ENCODE data around the gene LEO1. TPM values are rescaled to one million over a fixed set of nuclear protein-coding genes. Genes with fewer than 3 reads are reported as not detected.

The LEO1 gene
- total RNA-seq, result 16.9 and 19.1 TPM in 2 replicates
- polyA plus RNA-seq, result 19.5 and 26.8 TPM in 2 replicates

DNA sequence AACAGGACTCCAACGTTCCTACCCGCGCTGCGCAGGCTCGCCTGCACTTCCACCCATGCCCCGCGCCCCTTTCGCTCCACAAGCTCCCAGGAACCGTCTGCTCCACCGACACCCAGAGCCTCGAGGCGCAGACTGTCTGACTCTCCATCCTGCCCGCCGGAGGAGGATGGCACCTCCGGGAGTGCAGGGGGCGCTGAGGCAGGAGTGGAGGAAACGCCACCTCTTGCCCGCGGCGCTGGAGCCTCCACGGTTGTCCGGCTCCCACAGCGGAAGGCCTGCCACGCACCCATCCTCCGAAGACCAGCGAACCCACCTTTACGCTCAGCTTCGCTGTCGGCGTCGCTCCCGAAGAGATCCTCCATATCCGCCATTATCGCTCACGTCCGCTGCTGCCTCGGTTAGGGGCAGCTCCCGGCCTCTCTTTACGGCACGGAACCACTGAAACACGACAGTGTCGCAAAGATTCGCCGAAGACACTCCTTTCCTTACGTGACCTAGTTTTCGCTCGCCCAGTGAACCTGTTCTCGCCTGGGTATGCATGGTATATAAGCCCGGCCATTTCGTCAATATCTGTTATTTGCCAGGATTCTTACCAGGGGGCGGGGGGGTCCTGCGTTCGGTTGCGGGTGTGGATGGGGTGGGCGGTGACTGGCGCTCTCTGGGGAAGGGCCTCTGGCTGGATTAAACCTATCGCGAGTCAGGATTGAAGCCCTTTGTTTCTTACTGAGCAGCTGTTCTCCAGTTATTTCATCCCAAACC, at the start of gene LEO1:
LEO1 (minus strand) TSS at position 404 of the 759 bp plus-strand sequence; CDS start at position 371, 33 bp downstream.
- peak; percentile 98 for DNase-seq (ENCODE audit: low read depth in 1 of 2, low spot score in 1 of 2)
- peak within 1 kb of the TSS; percentile 86 for H3K27ac ChIP-seq
- H3K9me3 ChIP-seq (ENCODE audit: low read depth), result no peaks in the 10 kb centered on the region
- TF ChIP-seq, protein P1, sequence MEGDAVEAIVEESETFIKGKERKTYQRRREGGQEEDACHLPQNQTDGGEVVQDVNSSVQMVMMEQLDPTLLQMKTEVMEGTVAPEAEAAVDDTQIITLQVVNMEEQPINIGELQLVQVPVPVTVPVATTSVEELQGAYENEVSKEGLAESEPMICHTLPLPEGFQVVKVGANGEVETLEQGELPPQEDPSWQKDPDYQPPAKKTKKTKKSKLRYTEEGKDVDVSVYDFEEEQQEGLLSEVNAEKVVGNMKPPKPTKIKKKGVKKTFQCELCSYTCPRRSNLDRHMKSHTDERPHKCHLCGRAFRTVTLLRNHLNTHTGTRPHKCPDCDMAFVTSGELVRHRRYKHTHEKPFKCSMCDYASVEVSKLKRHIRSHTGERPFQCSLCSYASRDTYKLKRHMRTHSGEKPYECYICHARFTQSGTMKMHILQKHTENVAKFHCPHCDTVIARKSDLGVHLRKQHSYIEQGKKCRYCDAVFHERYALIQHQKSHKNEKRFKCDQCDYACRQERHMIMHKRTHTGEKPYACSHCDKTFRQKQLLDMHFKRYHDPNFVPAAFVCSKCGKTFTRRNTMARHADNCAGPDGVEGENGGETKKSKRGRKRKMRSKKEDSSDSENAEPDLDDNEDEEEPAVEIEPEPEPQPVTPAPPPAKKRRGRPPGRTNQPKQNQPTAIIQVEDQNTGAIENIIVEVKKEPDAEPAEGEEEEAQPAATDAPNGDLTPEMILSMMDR (IDR thresholded peaks at IDR 0.05; ENCODE audit: low read depth, low read length), result peak; percentile 52
- H3K4me3 ChIP-seq, result peak within 1 kb of the TSS; percentile 72
- no peaks in the 10 kb centered on the region for H3K27me3 ChIP-seq
- H3K4me1 ChIP-seq (ENCODE audit: low read depth), result peaks cover 4% of the 10 kb centered on the region
- no peaks in the 10 kb centered on the region for H3K36me3 ChIP-seq

GRCh38 chr15:52021128-52021671, 49.6 kb upstream of the LEO1 start:
- peak overlapping the region; percentile 88 for H3K4me3 ChIP-seq
- TF ChIP-seq, protein P1 (IDR thresholded peaks at IDR 0.05; ENCODE audit: low read depth, low read length), result no peak
- no peaks in the 10 kb centered on the region for H3K27me3 ChIP-seq
- no peaks in the 10 kb centered on the region for H3K36me3 ChIP-seq
- peak; percentile 52 to 93 for DNase-seq (ENCODE audit: low read depth in 1 of 2, low spot score in 1 of 2)
- H3K4me1 ChIP-seq (ENCODE audit: low read depth), result peaks cover 10% of the 10 kb centered on the region
- H3K27ac ChIP-seq, result peak overlapping the region; percentile 98
- no peaks in the 10 kb centered on the region for H3K9me3 ChIP-seq (ENCODE audit: low read depth)

- Histone ChIP-seq H3K27ac (peak overlapping the region; percentile 98), H3K4me1 (ENCODE audit: low read depth) (peaks cover 10% of the 10 kb centered on the region), H3K9me3 (ENCODE audit: low read depth) (no peaks in the 10 kb centered on the region), H3K36me3 (no peaks in the 10 kb centered on the region), H3K27me3 (no peaks in the 10 kb centered on the region), H3K4me3 (peak overlapping the region; percentile 88)
- DNase-seq (ENCODE audit: low read depth in 1 of 2, low spot score in 1 of 2), result peak in 1 of 2 donors; percentile 44
- TF ChIP-seq, protein P1 (IDR thresholded peaks at IDR 0.05; ENCODE audit: low read depth, low read length), result no peak
Observed at GRCh38 chr15:52020221-52021085, 48.9 kb upstream of the LEO1 start.

- TF ChIP-seq, protein P1 (IDR thresholded peaks at IDR 0.05; ENCODE audit: low read depth, low read length), result no peak
Observed at GRCh38 chr15:52019394-52020220, 48.0 kb upstream of the LEO1 start.

More at GRCh38 chr15:52019394-52020220, 48.0 kb upstream of the LEO1 start:
- Histone ChIP-seq H3K4me1 (ENCODE audit: low read depth) (peaks cover 10% of the 10 kb centered on the region), H3K36me3 (no peaks in the 10 kb centered on the region), H3K27me3 (no peaks in the 10 kb centered on the region), H3K27ac (peak overlapping the region; percentile 98), H3K4me3 (peak overlapping the region; percentile 88), H3K9me3 (ENCODE audit: low read depth) (no peaks in the 10 kb centered on the region)
- peak; percentile 79 to 92 for DNase-seq (ENCODE audit: low read depth in 1 of 2, low spot score in 1 of 2)

Measured in cardiac muscle cell (in vitro differentiated cells and primary cell).